GM23338 (cell line): ENCODE data around the gene DSEL. TPM values are rescaled to one million over a fixed set of nuclear protein-coding genes. Genes with fewer than 3 reads are reported as not detected.

Source experiments
- ATAC-seq: fragments of 200-7000 bp; cut with Tn5 transposase; 3 replicates; pipeline ENCODE4 v1.9.1; 2020
- DNase-seq: peaks from one replicate; pipeline ENCODE4 v3.0.0-alpha.2; 2015; ENCODE audit warnings: low spot score
- H2AFZ ChIP-seq: fragments of 200-600 bp; sonication (generic); 2 replicates; pipeline ENCODE4 v1.8.0; 2016; ENCODE audit warnings: antibody characterized with exemption, mild to moderate bottlenecking, moderate library complexity
- H3F3A ChIP-seq: fragments of 200-600 bp; sonication (generic); replicated peaks from 2 replicates; pipeline ENCODE4 v1.8.0; 2017; ENCODE audit warnings: antibody characterized with exemption, mixed run types, low read depth
- H3K27ac ChIP-seq: fragments of 200-600 bp; sonication (generic); 2 replicates; pipeline ENCODE4 v1.6.1; 2016; ENCODE audit warnings: low read depth
- H3K27me3 ChIP-seq: fragments of 200-600 bp; sonication (generic); 2 replicates; pipeline ENCODE4 v1.8.0; 2016; ENCODE audit warnings: mild to moderate bottlenecking, mixed run types, moderate library complexity; ENCODE audit not compliant: insufficient read depth
- H3K36me3 ChIP-seq: fragments of 200-600 bp; sonication (generic); 2 replicates; pipeline ENCODE4 v1.8.0; 2016; ENCODE audit warnings: mild to moderate bottlenecking; ENCODE audit not compliant: insufficient read depth
- H3K4me1 ChIP-seq: fragments of 200-600 bp; sonication (generic); 2 replicates; pipeline ENCODE4 v1.8.0; 2016; ENCODE audit warnings: mild to moderate bottlenecking, moderate library complexity; ENCODE audit not compliant: insufficient read depth
- H3K4me2 ChIP-seq: fragments of 200-600 bp; sonication (generic); 2 replicates; pipeline ENCODE4 v1.7.1; 2017; ENCODE audit warnings: mixed run types
- H3K4me3 ChIP-seq: fragments of 200-600 bp; sonication (generic); 2 replicates; pipeline ENCODE4 v1.6.1; 2016; ENCODE audit warnings: mixed run types
- H3K79me2 ChIP-seq: fragments of 200-600 bp; sonication (generic); replicated peaks from 2 replicates; pipeline ENCODE4 v1.8.0; 2017; ENCODE audit warnings: mild to moderate bottlenecking; ENCODE audit not compliant: insufficient read depth
- H3K9me2 ChIP-seq: fragments of 200-600 bp; sonication (generic); 2 replicates; pipeline ENCODE4 v1.8.0; 2017; ENCODE audit not compliant: insufficient read depth
- H4K20me1 ChIP-seq: fragments of 200-600 bp; sonication (generic); replicated peaks from 2 replicates; pipeline ENCODE4 v1.8.0; 2017; ENCODE audit warnings: mild to moderate bottlenecking; ENCODE audit not compliant: insufficient read depth
- H3K27ac Mint-ChIP-seq: 2 replicates; pipeline ENCODE4 v1.8.0; 2020; ENCODE audit warnings: inconsistent platforms, mild to moderate bottlenecking, moderate library complexity, mixed read lengths
- H3K27me3 Mint-ChIP-seq: 3 replicates; pipeline ENCODE4 v1.8.0; 2022; ENCODE audit warnings: low read depth, mild to moderate bottlenecking, moderate library complexity, mixed read lengths, inconsistent platforms; ENCODE audit not compliant: insufficient read depth, poor library complexity
- H3K36me3 Mint-ChIP-seq: 3 replicates; pipeline ENCODE4 v1.8.0; 2021; ENCODE audit warnings: low read depth, mild to moderate bottlenecking, inconsistent platforms, moderate library complexity, mixed read lengths
- H3K4me1 Mint-ChIP-seq: 3 replicates; pipeline ENCODE4 v1.8.0; 2020; ENCODE audit warnings: mild to moderate bottlenecking, inconsistent platforms, mixed read lengths
- H3K4me3 Mint-ChIP-seq: 3 replicates; pipeline ENCODE4 v1.8.0; 2021; ENCODE audit warnings: moderate library complexity, mild to moderate bottlenecking, inconsistent platforms, mixed read lengths
- H3K9me3 Mint-ChIP-seq: 3 replicates; pipeline ENCODE4 v1.8.0; 2020; ENCODE audit warnings: moderate library complexity, mild to moderate bottlenecking, inconsistent platforms, mixed read lengths
- CREB1 ChIP-seq: fragments of 250-450 bp; sonication (Bioruptor Pico); IDR thresholded peaks from 2 replicates; pipeline ENCODE4 v1.5.0; 2020; ENCODE audit warnings: low read depth, mild to moderate bottlenecking, moderate library complexity
- CTCF ChIP-seq, 2 experiments: fragments of 200-600 bp in 1 of 2; sonication (generic) in 1 of 2; conservative IDR thresholded peaks; 2 replicates each; pipeline versions ENCODE4 v1.5.1 to v1.6.1; 2016 to 2017; ENCODE audit warnings: antibody characterized with exemption in 2 of 2, low read depth in 2 of 2, mild to moderate bottlenecking in 2 of 2, moderate library complexity in 1 of 2
- EZH2 ChIP-seq: fragments of 200-600 bp; sonication (generic); IDR thresholded peaks from one replicate; pipeline ENCODE4 v1.8.0; 2017; ENCODE audit warnings: antibody characterized with exemption, mild to moderate bottlenecking, low read depth; ENCODE audit not compliant: unreplicated experiment
- EZH2phosphoT487 ChIP-seq: fragments of 200-600 bp; sonication (generic); IDR thresholded peaks from one replicate; pipeline ENCODE4 v1.8.1; 2018; ENCODE audit warnings: antibody characterized with exemption; ENCODE audit not compliant: unreplicated experiment
- JUNB ChIP-seq: IDR thresholded peaks from one replicate; pipeline ENCODE4 v1.6.1; 2016; ENCODE audit warnings: antibody characterized with exemption; ENCODE audit not compliant: unreplicated experiment
- NANOG ChIP-seq: IDR thresholded peaks from 2 replicates; pipeline ENCODE4 v1.6.1; 2016; ENCODE audit warnings: antibody characterized with exemption, borderline replicate concordance
- POLR2AphosphoS5 ChIP-seq: IDR thresholded peaks from 2 replicates; pipeline ENCODE4 v1.6.1; 2016; ENCODE audit warnings: antibody characterized with exemption, low read depth
- REST ChIP-seq: IDR thresholded peaks from one replicate; pipeline ENCODE4 v1.6.1; 2018; ENCODE audit warnings: antibody characterized with exemption; ENCODE audit not compliant: unreplicated experiment
- STAT1 ChIP-seq: IDR thresholded peaks from one replicate; pipeline ENCODE4 v1.6.1; 2016; ENCODE audit warnings: antibody characterized with exemption; ENCODE audit not compliant: unreplicated experiment
- ZNF114 ChIP-seq: fragments of 250-450 bp; sonication (Bioruptor Pico); IDR thresholded peaks from 2 replicates; pipeline ENCODE4 v1.5.0; 2020; ENCODE audit warnings: mild to moderate bottlenecking, moderate library complexity
- ZNF331 ChIP-seq: fragments of 250-450 bp; sonication (Bioruptor Pico); IDR thresholded peaks from 2 replicates; pipeline ENCODE4 v1.5.0; 2020; ENCODE audit warnings: low read depth, mild to moderate bottlenecking, moderate library complexity
- polyA plus RNA-seq: library from polyadenylated mRNA; unstranded; fragments of >200 nt; fragmentation: Nextera tagmentation; extraction: Ambion mirVana; gene quantifications from 2 replicates; pipeline ENCODE4 v1.2.1, GENCODE V29; 2016
- total RNA-seq: library from RNA; depleted of rRNA; stranded (reverse); fragments of >200 nt; shearing (Covaris generic); gene quantifications from 2 replicates; pipeline ENCODE4 v1.2.3, GENCODE V29; 2014
- TF ChIP-seq, protein P1 (sequence below): IDR thresholded peaks from 2 replicates; pipeline ENCODE4 v1.6.1; 2016; ENCODE audit warnings: antibody characterized with exemption

Gene DSEL
- total and polyA plus RNA-seq, 2 experiments from 2014 or later, result 5.7 to 24.1 TPM

- Mint-ChIP-seq H3K27ac (peak overlapping the region; percentile 92), H3K4me1 (peaks cover 62% of the 10 kb centered on the region), H3K36me3 (peaks cover 47% of the 10 kb centered on the region), H3K27me3 (peaks cover 6% of the 10 kb centered on the region), H3K9me3 (no peaks in the 10 kb centered on the region), H3K4me3 (peak overlapping the region; percentile 93)
- H3K4me3 ChIP-seq, result peak overlapping the region; percentile 94
- TF ChIP-seq CTCF (conservative IDR thresholded peaks at IDR 0.05; ENCODE audit: low read depth in 2 of 2) (peak; percentile 71 to 86), CREB1 (CRISPR knock-in tag) (no peak; the same call in 1 of the 2 replicates)
- peaks cover 4% of the 10 kb centered on the region; the same call in 1 of the 2 replicates for H4K20me1 ChIP-seq
- peak overlapping the region; percentile 86 for H3K4me2 ChIP-seq
- DNase-seq (peak; percentile 95), ATAC-seq (peak; percentile 81)
- H3K4me1 ChIP-seq, result peaks cover 64% of the 10 kb centered on the region
- H2AFZ ChIP-seq, result peak overlapping the region; percentile 92
- no peaks in the 10 kb centered on the region for H3K9me2 ChIP-seq
- no peaks in the 10 kb centered on the region for H3F3A ChIP-seq
- H3K36me3 ChIP-seq, result no peaks in the 10 kb centered on the region
- peaks cover 48% of the 10 kb centered on the region for H3K79me2 ChIP-seq
- no peaks in the 10 kb centered on the region for H3K27me3 ChIP-seq
- no peak overlapping the region for H3K27ac ChIP-seq
Observed at GRCh38 chr18:67515942-67516538, 480 bp downstream of the DSEL start.

- Histone ChIP-seq H3K36me3 (no peaks in the 10 kb centered on the region), H3K27me3 (no peaks in the 10 kb centered on the region), H3K4me3 (peak overlapping the region; percentile 94), H3K79me2 (peaks cover 58% of the 10 kb centered on the region), H3F3A (no peaks in the 10 kb centered on the region), H2AFZ (no peak overlapping the region), H4K20me1 (peaks cover 4% of the 10 kb centered on the region; the same call in 1 of the 2 replicates), H3K4me1 (peaks cover 54% of the 10 kb centered on the region), H3K4me2 (peak overlapping the region; percentile 86), H3K9me2 (no peaks in the 10 kb centered on the region), H3K27ac (no peak overlapping the region)
- peaks cover 6% of the 10 kb centered on the region for H3K27me3 Mint-ChIP-seq
- H3K9me3 Mint-ChIP-seq, result no peaks in the 10 kb centered on the region
- ATAC-seq (no peak), DNase-seq (no peak)
- H3K36me3 Mint-ChIP-seq, result peaks cover 52% of the 10 kb centered on the region
- no peak overlapping the region for H3K27ac Mint-ChIP-seq
- H3K4me3 Mint-ChIP-seq, result peak overlapping the region; percentile 93
- peaks cover 54% of the 10 kb centered on the region for H3K4me1 Mint-ChIP-seq
- TF ChIP-seq CTCF (conservative IDR thresholded peaks at IDR 0.05; ENCODE audit: low read depth in 2 of 2), result no peak
- no peak for TF ChIP-seq ZNF331
- TF ChIP-seq NANOG, result no peak
- TF ChIP-seq REST, result no peak
- no peak for TF ChIP-seq CREB1 (CRISPR knock-in tag)
- TF ChIP-seq EZH2phosphoT487, result no peak
- TF ChIP-seq, protein P1, sequence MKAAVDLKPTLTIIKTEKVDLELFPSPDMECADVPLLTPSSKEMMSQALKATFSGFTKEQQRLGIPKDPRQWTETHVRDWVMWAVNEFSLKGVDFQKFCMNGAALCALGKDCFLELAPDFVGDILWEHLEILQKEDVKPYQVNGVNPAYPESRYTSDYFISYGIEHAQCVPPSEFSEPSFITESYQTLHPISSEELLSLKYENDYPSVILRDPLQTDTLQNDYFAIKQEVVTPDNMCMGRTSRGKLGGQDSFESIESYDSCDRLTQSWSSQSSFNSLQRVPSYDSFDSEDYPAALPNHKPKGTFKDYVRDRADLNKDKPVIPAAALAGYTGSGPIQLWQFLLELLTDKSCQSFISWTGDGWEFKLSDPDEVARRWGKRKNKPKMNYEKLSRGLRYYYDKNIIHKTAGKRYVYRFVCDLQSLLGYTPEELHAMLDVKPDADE, result no peak
- TF ChIP-seq POLR2AphosphoS5, result no peak
- TF ChIP-seq ZNF114 (CRISPR knock-in tag), result no peak
- TF ChIP-seq JUNB, result no peak
- TF ChIP-seq EZH2, result no peak
- no peak for TF ChIP-seq STAT1
Observed at GRCh38 chr18:67514901-67515540, 1.5 kb downstream of the DSEL start.
